NOMO-1 treated with dmso at 0.1 percent for 144 hours (cell line): ENCODE results near the gene CDY2B.
"Not testable (repeated sequence)": the region's sequence is repeated elsewhere in the genome, so short reads cannot be mapped to it uniquely, and the experiment has no call there.

ENCODE experiments used
- DNase-seq: peaks from one replicate; lab custom pipeline; 2025; ENCODE audit not compliant: unreplicated experiment; lab: John Stamatoyannopoulos, UW

Gene CDY2B, protein sequence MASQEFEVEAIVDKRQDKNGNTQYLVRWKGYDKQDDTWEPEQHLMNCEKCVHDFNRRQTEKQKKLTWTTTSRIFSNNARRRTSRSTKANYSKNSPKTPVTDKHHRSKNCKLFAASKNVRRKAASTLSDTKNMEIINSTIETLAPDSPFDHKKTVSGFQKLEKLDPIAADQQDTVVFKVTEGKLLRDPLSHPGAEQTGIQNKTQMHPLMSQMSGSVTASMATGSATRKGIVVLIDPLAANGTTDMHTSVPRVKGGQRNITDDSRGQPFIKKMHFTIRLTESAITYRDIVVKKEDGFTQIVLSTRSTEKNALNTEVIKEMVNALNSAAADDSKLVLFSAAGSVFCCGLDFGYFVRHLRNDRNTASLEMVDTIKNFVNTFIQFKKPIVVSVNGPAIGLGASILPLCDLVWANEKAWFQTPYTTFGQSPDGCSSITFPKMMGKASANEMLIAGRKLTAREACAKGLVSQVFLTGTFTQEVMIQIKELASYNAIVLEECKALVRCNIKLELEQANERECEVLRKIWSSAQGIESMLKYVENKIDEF

DNA sequence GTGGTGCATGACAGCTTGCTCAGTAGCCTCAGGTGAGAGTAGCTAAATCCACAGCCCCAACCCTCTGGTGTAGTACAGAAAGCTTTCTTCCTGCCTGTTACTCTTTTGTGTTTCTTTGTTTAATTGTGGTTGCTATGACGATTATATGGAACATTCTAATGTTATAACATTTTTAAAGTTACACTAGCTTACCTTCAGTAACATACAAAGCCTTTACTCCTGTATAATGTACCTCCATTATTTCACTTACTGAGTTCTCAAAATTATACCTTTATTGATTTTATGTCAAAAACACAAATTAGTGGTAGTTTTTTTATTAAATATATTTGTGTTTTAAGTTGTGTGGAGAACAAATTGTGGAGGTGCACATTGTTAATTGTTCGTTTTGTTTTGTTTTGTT lies at the start of gene CDY2B:
CDY2B (minus strand) TSS at position 101 of the 400 bp plus-strand sequence. CDS start 328 bp downstream, outside the sequence.
- DNase-seq: not testable (repeated sequence)

DNA sequence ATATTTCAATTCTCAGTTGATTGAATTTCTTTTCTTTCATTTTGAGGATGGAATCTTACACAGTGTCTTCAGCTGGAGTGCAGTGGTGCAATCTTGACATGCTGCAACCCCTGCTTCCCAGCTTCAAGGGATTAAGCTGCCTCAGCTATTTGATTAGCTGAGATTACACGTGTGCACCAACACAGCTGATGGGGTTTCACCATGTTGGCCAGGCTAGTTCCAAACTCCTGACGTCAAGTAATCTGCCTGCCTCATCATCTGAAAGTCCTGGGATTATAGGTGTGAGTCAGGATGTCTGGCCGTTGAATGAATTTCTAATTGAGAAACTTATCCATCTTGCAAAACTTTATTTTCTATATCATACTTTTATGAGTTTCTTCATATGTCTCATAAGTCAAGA lies 28.0 kb upstream of the CDY2B start:
- DNase-seq: not testable (repeated sequence)

DNA sequence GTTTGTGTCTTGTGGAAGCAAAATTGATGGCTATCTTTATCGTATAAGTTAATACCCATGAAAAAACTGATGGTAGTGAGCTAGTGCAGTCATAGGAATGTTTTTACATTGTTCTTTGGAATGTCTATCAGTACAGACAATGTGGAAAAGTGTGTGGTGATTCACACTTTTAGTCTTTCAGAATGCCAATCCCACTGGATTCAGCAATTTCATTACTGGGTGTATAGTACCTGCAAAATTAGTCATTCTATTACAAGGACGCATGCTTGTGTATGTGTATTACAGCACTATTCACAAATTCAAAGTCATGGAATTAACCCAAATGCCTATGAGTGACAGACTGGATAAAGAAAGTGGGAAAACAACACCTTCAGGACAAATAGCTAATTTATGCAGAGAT lies 27.3 kb upstream of the CDY2B start:
- DNase-seq: not testable (repeated sequence)

DNA sequence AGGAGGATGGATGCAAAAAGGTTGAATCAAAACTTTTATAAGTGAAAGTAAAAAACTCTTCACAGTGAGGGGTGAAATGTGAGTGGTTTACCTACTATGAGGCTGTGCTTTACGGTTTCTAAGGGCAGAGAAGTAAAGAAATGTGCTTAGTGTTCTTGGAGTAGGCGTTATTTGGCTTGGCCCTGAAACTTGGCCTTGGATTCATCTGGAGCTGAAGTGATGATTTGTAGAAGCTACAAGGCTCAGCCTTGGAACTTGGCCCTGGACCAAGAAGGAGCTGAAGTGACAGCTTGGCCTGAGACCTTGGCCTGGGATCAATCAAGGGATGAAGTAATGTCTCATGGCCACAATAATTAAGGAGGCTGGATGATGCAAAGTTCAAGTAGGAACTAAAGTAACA lies 1.7 kb upstream of the CDY2B start:
- DNase-seq: not testable (repeated sequence)

DNA sequence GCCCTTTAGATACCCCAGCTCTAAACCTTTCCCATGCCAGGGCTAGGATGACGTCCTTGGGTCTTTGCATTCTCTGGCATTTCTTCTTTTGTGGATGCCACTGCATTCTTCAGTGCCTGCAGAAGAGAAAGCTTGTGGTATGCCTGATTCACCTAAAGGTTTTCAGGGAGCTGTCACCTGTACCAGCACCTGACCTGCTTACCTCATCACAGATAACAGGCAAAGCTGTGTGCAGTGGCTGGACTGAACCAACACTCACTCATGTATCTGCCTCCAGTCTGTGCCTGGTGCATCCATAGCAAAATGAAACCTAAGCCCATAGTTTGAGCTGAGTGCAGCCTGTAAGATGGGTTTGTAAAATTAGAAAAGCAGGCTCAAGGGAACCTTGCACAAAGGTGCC lies 3.3 kb downstream of the CDY2B start:
- not testable (repeated sequence) for DNase-seq

DNA sequence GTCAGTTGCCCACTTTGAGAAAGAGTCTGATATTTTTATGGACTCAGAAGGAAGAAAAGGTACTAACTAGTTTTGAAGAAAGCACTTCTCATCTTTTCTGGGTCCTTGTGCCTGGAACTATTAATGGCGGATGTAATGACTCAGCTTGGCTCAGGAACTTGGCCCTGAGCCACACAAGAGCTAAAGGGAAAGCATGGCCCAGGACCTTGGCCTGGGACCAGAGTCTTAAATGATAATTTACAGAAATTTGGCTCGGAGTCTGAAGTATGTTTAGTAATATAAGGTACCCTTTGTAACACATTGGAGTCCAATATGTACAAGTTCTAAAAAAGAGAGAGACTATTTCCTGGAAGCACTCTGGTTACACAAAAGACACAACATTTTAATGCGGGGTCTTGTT lies 4.6 kb downstream of the CDY2B start:
- DNase-seq: not testable (repeated sequence)

DNA sequence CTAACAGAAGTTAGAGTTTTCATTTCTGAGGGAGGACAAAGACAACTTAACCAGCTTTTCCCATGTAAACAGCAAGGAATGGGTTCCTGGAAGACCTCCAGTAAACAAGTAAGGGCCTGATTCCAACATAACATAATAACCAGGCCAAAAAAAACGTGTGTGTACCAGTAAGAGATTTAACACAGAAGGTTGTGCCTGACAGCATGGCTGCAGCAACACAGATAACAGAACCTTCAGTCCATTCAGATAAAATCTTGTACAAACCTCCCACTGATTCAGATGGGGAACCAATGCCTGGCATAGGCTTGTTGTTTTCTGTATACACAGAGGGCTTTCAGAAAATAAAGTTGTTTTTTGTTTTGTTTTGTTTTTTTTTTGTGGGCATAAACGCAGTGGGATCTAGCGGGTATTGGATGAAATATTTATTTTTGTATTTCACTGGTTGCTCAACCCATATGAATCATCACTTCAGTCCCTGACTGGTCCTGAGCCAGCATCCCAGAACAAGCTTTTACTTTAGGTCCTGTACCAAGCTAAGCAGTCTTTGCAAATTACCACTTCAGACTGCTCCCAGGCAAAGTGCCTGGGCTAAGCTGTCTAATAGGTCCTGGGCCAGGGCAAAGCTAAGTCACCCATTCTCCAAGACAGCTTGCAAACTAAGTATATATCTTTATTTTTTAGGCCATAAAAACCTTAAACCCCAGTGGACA lies 8.7 kb downstream of the CDY2B start:
- DNase-seq: not testable (repeated sequence)

DNA sequence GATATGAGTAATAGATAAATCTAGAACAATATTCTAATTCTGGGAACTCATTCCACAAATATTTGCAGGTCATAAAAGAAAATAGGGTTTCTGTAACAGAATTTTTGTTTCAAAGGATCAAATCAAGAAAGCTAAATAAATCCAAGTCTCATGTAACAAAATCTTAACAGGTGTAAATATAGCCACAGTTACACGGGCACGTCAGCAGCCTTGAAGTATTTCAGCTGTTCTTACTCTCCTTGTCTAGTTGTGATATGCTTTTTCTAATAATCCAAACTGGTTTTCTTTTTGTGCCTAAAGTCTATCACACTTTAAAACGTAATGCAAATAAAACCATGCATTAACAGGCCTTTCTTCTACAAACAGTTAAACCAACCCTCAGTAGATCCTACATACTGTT lies 9.3 kb downstream of the CDY2B start:
- DNase-seq: not testable (repeated sequence)

DNA sequence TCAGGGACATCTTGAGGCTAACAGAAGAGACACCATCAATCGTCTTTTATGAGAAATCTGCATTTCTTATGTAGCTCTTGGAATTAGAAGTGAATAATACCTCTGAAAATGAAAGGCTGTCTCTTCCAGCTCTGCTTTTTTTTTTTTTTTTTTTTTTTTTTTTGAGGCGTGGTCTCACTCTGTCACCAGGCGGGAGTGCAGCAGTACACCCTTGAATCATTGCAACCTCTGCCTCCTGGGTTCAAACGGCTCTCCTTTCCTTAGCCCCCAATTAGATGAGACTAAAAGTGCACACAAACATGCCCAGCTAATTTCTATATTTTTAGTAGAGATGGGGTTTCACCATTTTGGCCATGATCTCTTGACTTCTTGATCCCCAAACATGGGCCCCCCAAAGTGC lies 12.2 kb downstream of the CDY2B start:
- DNase-seq: not testable (repeated sequence)

DNA sequence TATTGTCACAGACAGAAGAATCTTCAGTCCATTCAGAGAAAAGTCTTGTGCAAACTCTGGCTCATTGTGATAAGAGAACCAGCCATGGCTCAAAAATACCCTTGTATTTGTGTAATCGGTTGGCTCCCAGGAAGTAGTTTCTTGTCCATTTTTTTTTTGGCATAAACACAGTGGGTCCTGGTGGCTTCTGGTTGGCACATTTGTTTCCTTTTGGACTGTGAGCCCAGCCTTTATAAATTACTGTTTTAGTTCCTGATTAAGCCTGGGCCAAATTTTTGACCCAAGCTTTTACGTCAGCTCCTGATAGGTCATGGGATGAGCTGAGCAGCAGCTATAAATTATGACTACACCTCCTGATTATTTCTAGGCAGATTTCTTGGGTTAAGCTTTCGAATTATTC lies 19.4 kb downstream of the CDY2B start:
- not testable (repeated sequence) for DNase-seq

DNA sequence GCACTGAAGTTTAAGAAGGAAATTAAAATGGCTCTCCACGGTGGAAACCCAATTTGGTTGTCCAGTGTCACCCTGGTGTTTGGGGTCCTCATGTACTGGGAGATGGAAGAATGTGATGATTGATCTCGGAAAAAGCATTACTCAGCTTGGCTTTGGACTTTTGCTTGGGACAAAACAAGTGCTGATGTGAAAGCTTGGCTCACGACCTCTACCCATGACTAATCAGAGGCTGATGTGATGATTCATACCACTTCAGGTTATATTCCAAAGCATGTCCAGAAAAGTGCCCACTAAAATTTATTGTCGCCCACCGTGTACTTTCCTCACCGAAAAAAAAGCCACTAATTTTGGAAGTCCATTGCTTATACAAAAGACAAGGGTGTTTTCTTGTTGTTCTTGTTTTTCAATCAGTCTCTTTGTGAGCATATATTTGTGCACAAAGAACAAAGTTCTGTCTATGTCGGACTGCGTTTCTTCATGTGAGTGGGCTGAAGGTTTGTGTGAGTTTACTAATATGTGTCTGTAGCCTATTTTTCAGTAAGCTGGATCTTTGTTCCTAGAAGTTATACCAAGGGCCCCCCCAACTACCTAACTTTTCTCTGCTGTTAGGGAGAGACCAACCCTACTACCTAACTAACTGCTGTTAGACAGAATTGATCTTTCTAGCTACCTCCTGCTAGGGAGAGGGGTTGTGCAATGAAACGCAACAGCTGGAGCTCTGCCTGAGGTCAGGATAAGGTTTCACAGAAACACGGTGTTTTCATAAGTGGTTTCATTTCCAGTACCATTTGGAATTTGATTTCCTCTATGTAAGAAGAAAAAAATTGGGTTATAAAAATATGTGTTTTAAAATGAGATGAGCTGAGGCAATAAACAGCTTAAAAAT lies 22.8 kb downstream of the CDY2B start:
- not testable (repeated sequence) for DNase-seq

DNA sequence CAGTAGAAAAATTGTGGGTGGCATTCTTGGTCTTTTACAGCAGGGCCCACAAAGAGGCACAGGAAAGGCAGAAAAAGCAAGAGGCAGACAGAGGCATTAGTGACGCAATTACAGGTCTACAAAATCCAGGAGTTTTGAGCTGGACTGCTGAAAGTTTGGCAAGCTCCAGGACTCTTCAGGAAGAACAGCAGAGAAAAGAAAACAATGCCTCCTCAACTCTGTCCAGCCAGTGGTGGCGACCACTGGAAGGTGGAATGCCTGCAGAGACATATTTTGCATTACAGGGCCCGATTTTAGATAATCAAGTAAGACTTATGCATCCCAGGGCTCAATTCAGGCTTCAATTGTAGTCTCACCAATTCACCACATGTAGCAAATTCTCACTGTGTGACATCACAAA lies 23.5 kb downstream of the CDY2B start:
- DNase-seq: not testable (repeated sequence)

DNA sequence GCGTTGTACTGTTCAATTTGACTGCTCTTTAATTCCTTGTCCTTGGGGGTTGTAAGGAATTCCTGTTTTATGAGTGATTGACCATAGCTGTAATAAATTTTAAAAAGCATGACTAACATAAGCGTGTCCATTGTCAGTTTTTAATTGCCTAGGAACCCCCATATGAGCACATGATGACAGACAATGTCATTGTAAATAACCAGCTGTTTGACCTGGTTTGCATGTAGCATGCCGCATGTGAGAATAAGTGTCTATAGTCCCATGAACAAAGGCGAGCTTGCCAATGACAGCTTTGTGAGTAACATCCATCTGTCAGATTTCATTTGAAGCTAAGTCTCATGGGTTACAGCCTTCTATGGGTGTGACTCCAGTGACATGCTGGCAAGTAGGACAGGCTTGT lies 30.9 kb downstream of the CDY2B start:
- DNase-seq: not testable (repeated sequence)

DNA sequence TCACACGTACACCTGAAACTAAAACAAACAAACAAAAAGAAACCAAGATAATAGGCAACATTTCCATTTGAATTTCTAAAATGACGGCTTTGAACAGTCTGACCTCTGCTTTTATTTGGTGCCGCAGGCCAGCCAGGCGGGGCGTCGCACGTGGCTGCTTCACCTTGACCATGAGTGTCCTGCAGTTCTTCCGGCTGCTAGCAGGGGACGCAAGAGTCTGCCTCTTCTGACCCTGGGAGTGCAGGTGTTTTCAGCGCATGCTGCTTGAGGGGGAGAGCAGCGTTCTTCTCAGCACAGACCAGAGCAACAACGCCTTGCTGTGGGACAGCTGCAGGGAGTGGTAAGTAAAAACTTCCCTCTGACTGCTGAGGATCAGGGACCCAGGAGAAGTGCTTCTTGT lies 47.9 kb downstream of the CDY2B start:
- DNase-seq: not testable (repeated sequence)
